CD8-positive, alpha-beta memory T cell (primary cell): ENCODE data around the gene MAP2. TPM values are rescaled to one million over a fixed set of nuclear protein-coding genes. Genes with fewer than 3 reads are reported as not detected.

Experiments
- CTCF ChIA-PET: fragments of 350-600 bp; sonication (Branson Sonifier 250); formaldehyde crosslinking; loops from one replicate; lab custom pipeline; 2021; ENCODE audit warnings: antibody characterized with exemption; lab: Charles Lee
- POLR2A ChIA-PET: fragments of 350-600 bp; sonication (Branson Sonifier 250); formaldehyde crosslinking; loops from one replicate; lab custom pipeline; 2021; ENCODE audit warnings: antibody characterized with exemption; lab: Charles Lee
- DNase-seq, 5 donors: peaks; one replicate each; pipeline versions ENCODE4 v3.0.0 to v3.0.0-alpha.2; 2020 to 2022; ENCODE audit warnings: mixed read lengths in 1 of 5
- H3K27ac ChIP-seq: one replicate; pipeline ENCODE4 v1.7.0; 2013; ENCODE audit warnings: low read depth, mild to moderate bottlenecking, low read length, moderate library complexity
- H3K27me3 ChIP-seq: 2 replicates; pipeline ENCODE4 v1.7.0; 2013; ENCODE audit warnings: low read length, mild to moderate bottlenecking; ENCODE audit not compliant: insufficient read depth, poor library complexity, severe bottlenecking
- H3K36me3 ChIP-seq: 2 replicates; pipeline ENCODE4 v1.7.0; 2013; ENCODE audit warnings: mild to moderate bottlenecking, low read length, moderate library complexity; ENCODE audit not compliant: insufficient read depth
- H3K4me1 ChIP-seq: 2 replicates; pipeline ENCODE4 v1.7.0; 2013; ENCODE audit warnings: mild to moderate bottlenecking, low read length, moderate library complexity; ENCODE audit not compliant: insufficient read depth
- H3K4me3 ChIP-seq: 2 replicates; pipeline ENCODE4 v1.7.0; 2013; ENCODE audit warnings: mild to moderate bottlenecking, low read length
- H3K9me3 ChIP-seq: 2 replicates; pipeline ENCODE4 v1.7.0; 2013; ENCODE audit warnings: mild to moderate bottlenecking, low read length
- H3K27ac Mint-ChIP-seq, 8 donors: one replicate each; pipeline ENCODE4 v1.8.0; 2020 to 2021; ENCODE audit warnings: mixed read lengths in 8 of 8, mild to moderate bottlenecking in 6 of 8, inconsistent platforms in 3 of 8, moderate library complexity in 3 of 8
- H3K27me3 Mint-ChIP-seq, 2 donors: one replicate each; pipeline ENCODE4 v1.8.0; 2020 to 2021; ENCODE audit warnings: mixed read lengths in 2 of 2, mild to moderate bottlenecking in 1 of 2, moderate library complexity in 1 of 2
- H3K36me3 Mint-ChIP-seq, 3 donors: one replicate each; pipeline ENCODE4 v1.8.0; 2020 to 2021; ENCODE audit warnings: mixed read lengths in 3 of 3, inconsistent platforms in 1 of 3, mild to moderate bottlenecking in 1 of 3
- H3K4me1 Mint-ChIP-seq, 3 donors: one replicate each; pipeline ENCODE4 v1.8.0; 2020 to 2021; ENCODE audit warnings: mixed read lengths in 3 of 3, inconsistent platforms in 1 of 3, mild to moderate bottlenecking in 1 of 3
- H3K4me3 Mint-ChIP-seq, 7 donors: one replicate each; pipeline ENCODE4 v1.8.0; 2020 to 2021; ENCODE audit warnings: mixed read lengths in 7 of 7, mild to moderate bottlenecking in 6 of 7, moderate library complexity in 4 of 7, inconsistent platforms in 2 of 7
- H3K9me3 Mint-ChIP-seq, 5 donors: one replicate each; pipeline ENCODE4 v1.8.0; 2020 to 2022; ENCODE audit warnings: mixed read lengths in 5 of 5, mild to moderate bottlenecking in 3 of 5, moderate library complexity in 2 of 5, inconsistent platforms in 1 of 5
- polyA plus RNA-seq: library from polyadenylated mRNA; unstranded; fragments of 300-500 nt; fragmentation: Illumina TruSeq; gene quantifications from one replicate; pipeline ENCODE4 v1.2.3, GENCODE V29; 2021
- total RNA-seq, 2 experiments: library from RNA; stranded (reverse); gene quantifications; one replicate each; pipeline ENCODE4 v1.2.3, GENCODE V29; 2021

Gene MAP2
- total and polyA plus RNA-seq, 3 experiments from 2014 or later = 0.08 TPM; not detected in 2

DNA sequence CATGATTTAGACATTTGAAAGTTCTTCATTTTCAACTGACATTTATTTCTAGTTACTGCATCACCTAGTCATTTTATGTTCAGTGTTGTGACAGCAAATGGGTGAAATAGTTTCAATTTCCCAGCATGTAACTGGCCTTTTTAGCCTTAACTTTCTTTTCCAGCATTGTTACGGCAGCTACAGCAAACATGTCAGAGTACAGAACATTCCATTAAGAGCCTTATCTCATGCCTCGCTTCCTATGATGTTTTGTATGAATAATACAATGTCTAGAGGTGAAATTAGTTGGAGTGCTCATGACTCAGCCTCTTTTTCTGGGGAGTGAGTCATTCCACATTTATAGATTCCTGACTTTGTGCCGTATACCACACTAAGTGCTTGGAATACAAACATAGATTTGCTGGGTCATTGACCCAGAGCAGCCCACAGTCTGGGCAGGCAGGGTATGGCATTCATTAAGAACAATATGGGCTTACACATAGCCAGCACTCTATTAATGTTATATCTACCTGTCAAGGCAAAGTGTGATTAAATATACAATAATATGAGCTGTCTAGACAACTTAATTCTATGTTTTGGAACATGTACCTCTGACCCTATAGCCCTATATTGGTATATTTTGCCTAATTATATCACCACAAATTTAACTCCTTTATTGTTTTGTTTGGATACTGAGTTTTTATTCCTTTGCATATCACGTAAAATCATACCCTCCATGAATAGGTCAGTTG, 72.2 kb downstream of the MAP2 start:
- DNase-seq = no peak
- ChIA-PET POLR2A (no interaction called here), CTCF (no interaction called here)
- Histone ChIP-seq H3K36me3 (no peaks in the 10 kb centered on the region), H3K4me3 (no peak overlapping the region), H3K9me3 (no peaks in the 10 kb centered on the region), H3K27ac (no peak overlapping the region), H3K4me1 (no peaks in the 10 kb centered on the region), H3K27me3 (no peaks in the 10 kb centered on the region)
- Mint-ChIP-seq H3K36me3 (no peaks in the 10 kb centered on the region), H3K9me3 (peaks cover 6 to 17% (median 13%) of the 10 kb centered on the region in 5 donors), H3K27ac (no peak overlapping the region), H3K4me3 (no peak overlapping the region), H3K4me1 (no peaks in the 10 kb centered on the region), H3K27me3 (no peaks in the 10 kb centered on the region)

DNA sequence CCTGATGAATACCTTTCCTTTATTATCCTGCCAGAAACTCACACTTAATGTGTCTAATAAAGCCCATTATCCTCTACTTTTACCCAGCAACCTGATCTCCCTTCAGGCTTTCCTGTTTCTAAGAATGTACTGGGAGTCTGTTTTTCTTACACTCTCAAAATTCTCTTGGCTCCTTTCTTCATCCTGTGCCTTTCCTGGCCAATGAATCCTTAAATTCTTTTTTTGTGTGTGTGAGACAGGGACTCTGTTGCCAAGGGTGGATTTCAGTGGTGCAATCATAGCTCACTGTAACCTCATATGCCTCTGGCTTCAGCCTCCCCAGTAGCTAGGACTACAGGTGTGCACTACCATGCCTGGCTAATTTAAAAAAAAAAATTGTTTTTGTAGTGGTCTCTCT, 72.7 kb downstream of the MAP2 start:
- no peaks in the 10 kb centered on the region for H3K9me3 ChIP-seq
- ChIA-PET POLR2A (no interaction called here), CTCF (no interaction called here)
- H3K36me3 ChIP-seq = no peaks in the 10 kb centered on the region
- no peaks in the 10 kb centered on the region for H3K4me1 ChIP-seq
- no peaks in the 10 kb centered on the region for H3K27me3 ChIP-seq
- Mint-ChIP-seq H3K4me1 (no peaks in the 10 kb centered on the region), H3K27me3 (no peaks in the 10 kb centered on the region), H3K27ac (no peak overlapping the region), H3K4me3 (no peak overlapping the region), H3K9me3 (peaks cover 6 to 14% (median 8%) of the 10 kb centered on the region in 5 donors), H3K36me3 (no peaks in the 10 kb centered on the region)
- no peak overlapping the region for H3K4me3 ChIP-seq
- DNase-seq = no peak
- no peak overlapping the region for H3K27ac ChIP-seq

DNA sequence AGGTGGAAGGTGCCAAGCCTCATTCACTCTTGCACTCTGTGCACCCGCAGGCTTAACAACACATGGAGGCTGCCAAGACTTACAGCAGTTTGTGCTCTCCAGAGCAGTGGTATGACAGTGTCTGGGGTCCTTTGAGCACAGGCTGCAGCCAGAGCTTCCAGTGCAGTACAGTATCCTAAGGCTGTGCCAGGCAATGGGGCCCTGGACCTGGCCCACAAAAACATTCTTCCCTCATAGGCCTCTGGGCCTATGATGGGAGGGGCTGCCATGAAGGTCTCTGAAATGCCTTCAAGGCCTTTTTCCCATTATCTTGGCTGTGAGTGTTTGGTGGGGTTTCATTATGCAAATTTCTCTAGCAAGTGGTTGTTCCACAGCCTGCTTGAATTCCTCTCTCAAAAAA, 74.8 kb downstream of the MAP2 start:
- Histone ChIP-seq H3K4me1 (no peaks in the 10 kb centered on the region), H3K27ac (no peak overlapping the region), H3K27me3 (no peaks in the 10 kb centered on the region), H3K9me3 (no peaks in the 10 kb centered on the region), H3K4me3 (no peak overlapping the region), H3K36me3 (no peaks in the 10 kb centered on the region)
- CTCF ChIA-PET = no interaction called here
- H3K9me3 Mint-ChIP-seq = peaks cover 6 to 13% (median 8%) of the 10 kb centered on the region in 5 donors
- H3K4me1 Mint-ChIP-seq = no peaks in the 10 kb centered on the region
- H3K4me3 Mint-ChIP-seq = no peak overlapping the region
- no peaks in the 10 kb centered on the region for H3K27me3 Mint-ChIP-seq
- H3K36me3 Mint-ChIP-seq = no peaks in the 10 kb centered on the region
- POLR2A ChIA-PET = no interaction called here
- no peak overlapping the region for H3K27ac Mint-ChIP-seq
- DNase-seq = no peak

GRCh38 chr2:209499069-209499468, 75.2 kb downstream of the MAP2 start:
- no peak overlapping the region for H3K27ac ChIP-seq
- Mint-ChIP-seq H3K36me3 (no peaks in the 10 kb centered on the region), H3K4me1 (no peaks in the 10 kb centered on the region), H3K9me3 (peaks cover 6 to 11% (median 8%) of the 10 kb centered on the region in 5 donors), H3K27ac (peak overlapping the region in 1 of 8 donors; percentile 51), H3K27me3 (no peaks in the 10 kb centered on the region), H3K4me3 (no peak overlapping the region)
- H3K4me1 ChIP-seq = no peaks in the 10 kb centered on the region
- no peak for DNase-seq
- CTCF ChIA-PET = no interaction called here
- no peak overlapping the region for H3K4me3 ChIP-seq
- POLR2A ChIA-PET = no interaction called here
- H3K27me3 ChIP-seq = no peaks in the 10 kb centered on the region
- no peaks in the 10 kb centered on the region for H3K9me3 ChIP-seq
- H3K36me3 ChIP-seq = no peaks in the 10 kb centered on the region

DNA sequence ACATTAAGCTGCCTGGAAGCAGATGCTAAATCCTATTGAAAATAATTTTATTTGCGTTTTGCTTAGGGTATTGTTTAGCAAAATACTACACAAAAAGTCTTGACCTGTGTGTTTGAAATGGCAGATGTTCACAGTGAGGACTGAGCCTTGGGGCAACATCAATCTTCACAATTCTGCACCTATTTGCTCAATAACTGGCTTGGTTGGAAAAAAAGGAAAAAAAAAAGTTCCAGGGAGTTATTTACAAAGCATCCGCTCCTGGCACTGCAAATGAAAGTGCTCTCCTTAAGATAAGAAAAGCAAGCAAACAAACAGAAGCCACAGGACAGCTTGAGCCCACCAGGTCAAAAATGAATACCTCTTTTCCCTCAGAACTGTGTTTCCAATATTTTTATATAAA, 77.7 kb downstream of the MAP2 start:
- H3K4me1 Mint-ChIP-seq = no peaks in the 10 kb centered on the region
- no peaks in the 10 kb centered on the region for H3K36me3 Mint-ChIP-seq
- Histone ChIP-seq H3K4me3 (no peak overlapping the region), H3K9me3 (no peaks in the 10 kb centered on the region), H3K36me3 (no peaks in the 10 kb centered on the region), H3K27ac (no peak overlapping the region), H3K4me1 (no peaks in the 10 kb centered on the region), H3K27me3 (no peaks in the 10 kb centered on the region)
- POLR2A ChIA-PET = no interaction called here
- H3K9me3 Mint-ChIP-seq = peaks cover 6 to 12% (median 8%) of the 10 kb centered on the region in 5 donors
- no peak overlapping the region for H3K27ac Mint-ChIP-seq
- CTCF ChIA-PET = no interaction called here
- DNase-seq = no peak
- H3K4me3 Mint-ChIP-seq = no peak overlapping the region
- no peaks in the 10 kb centered on the region for H3K27me3 Mint-ChIP-seq

- POLR2A ChIA-PET = no interaction called here
These were observed 81.6 kb downstream of the MAP2 start for GRCh38 chr2:209505410-209505809.

GRCh38 chr2:209508255-209508654, 84.4 kb downstream of the MAP2 start:
- Mint-ChIP-seq H3K4me1 (no peaks in the 10 kb centered on the region), H3K27me3 (no peaks in the 10 kb centered on the region), H3K4me3 (no peak overlapping the region), H3K27ac (no peak overlapping the region), H3K36me3 (no peaks in the 10 kb centered on the region), H3K9me3 (peaks cover 0 to 4% (median 0%) of the 10 kb centered on the region in 5 donors)
- POLR2A ChIA-PET = no interaction called here
- Histone ChIP-seq H3K36me3 (no peaks in the 10 kb centered on the region), H3K27me3 (no peaks in the 10 kb centered on the region), H3K4me3 (no peak overlapping the region), H3K4me1 (no peaks in the 10 kb centered on the region), H3K9me3 (no peaks in the 10 kb centered on the region), H3K27ac (no peak overlapping the region)
- CTCF ChIA-PET = no interaction called here
- no peak for DNase-seq

More at GRCh38 chr2:209505410-209505809, 81.6 kb downstream of the MAP2 start:
- CTCF ChIA-PET = no interaction called here
- Histone ChIP-seq H3K36me3 (no peaks in the 10 kb centered on the region), H3K4me3 (no peak overlapping the region), H3K9me3 (no peaks in the 10 kb centered on the region), H3K27ac (no peak overlapping the region), H3K4me1 (no peaks in the 10 kb centered on the region), H3K27me3 (no peaks in the 10 kb centered on the region)
- no peak overlapping the region for H3K27ac Mint-ChIP-seq
- no peak overlapping the region for H3K4me3 Mint-ChIP-seq
- DNase-seq = no peak
- H3K27me3 Mint-ChIP-seq = no peaks in the 10 kb centered on the region
- H3K36me3 Mint-ChIP-seq = no peaks in the 10 kb centered on the region
- H3K4me1 Mint-ChIP-seq = no peaks in the 10 kb centered on the region
- H3K9me3 Mint-ChIP-seq = peaks cover 0 to 7% (median 0%) of the 10 kb centered on the region in 5 donors

DNA sequence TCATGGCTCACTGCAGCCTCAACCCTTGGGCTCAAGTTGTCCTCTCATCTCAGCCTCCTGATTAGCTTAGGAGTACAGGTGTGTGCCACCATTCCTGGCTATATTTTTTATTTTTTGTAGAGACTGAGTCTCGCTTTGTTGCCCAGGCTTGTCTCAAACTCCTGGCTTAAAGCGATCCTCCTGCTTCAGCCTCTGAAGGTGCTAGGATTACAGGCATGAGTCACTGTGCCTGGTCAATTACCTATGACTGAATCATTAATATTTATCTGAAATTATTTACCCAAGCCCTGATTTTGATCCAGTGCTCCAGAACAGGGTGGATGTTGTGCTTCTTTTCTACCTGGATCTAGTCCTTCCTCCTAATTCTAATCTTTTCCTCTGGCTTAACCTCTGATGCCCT, 87.8 kb downstream of the MAP2 start:
- no peaks in the 10 kb centered on the region for H3K36me3 Mint-ChIP-seq
- Histone ChIP-seq H3K36me3 (no peaks in the 10 kb centered on the region), H3K4me1 (no peaks in the 10 kb centered on the region), H3K27me3 (no peaks in the 10 kb centered on the region), H3K27ac (no peak overlapping the region), H3K9me3 (no peaks in the 10 kb centered on the region), H3K4me3 (no peak overlapping the region)
- no peak overlapping the region for H3K4me3 Mint-ChIP-seq
- no peaks in the 10 kb centered on the region for H3K4me1 Mint-ChIP-seq
- H3K9me3 Mint-ChIP-seq = no peaks in the 10 kb centered on the region
- ChIA-PET CTCF (no interaction called here), POLR2A (no interaction called here)
- no peaks in the 10 kb centered on the region for H3K27me3 Mint-ChIP-seq
- no peak overlapping the region for H3K27ac Mint-ChIP-seq
- no peak for DNase-seq
